GM12878 (cell line): ENCODE data around the gene FNDC8. TPM values are rescaled to one million over a fixed set of nuclear protein-coding genes. Genes with fewer than 3 reads are reported as not detected.

Experiments
- ATF3 ChIP-seq: IDR thresholded peaks from 2 replicates; pipeline ENCODE4 v1.6.1; 2011; ENCODE audit warnings: low read depth, mild to moderate bottlenecking, low read length, moderate library complexity, borderline replicate concordance; ENCODE audit errors: extremely low read depth
- CBX3 ChIP-seq: fragments of 200-600 bp; sonication (generic); IDR thresholded peaks from 2 replicates; pipeline ENCODE4 v1.6.1; 2016; ENCODE audit warnings: low read depth, borderline replicate concordance
- CHD2 ChIP-seq: IDR thresholded peaks from 2 replicates; pipeline ENCODE4 v1.6.1; 2011; ENCODE audit warnings: low read depth, low read length, improper control_type of control experiment, borderline replicate concordance
- CHD4 ChIP-seq: fragments of 200-600 bp; sonication (generic); IDR thresholded peaks from 2 replicates; pipeline ENCODE4 v1.6.1; 2016; ENCODE audit warnings: mild to moderate bottlenecking
- CREM ChIP-seq: IDR thresholded peaks from 2 replicates; pipeline ENCODE4 v1.6.1; 2014; ENCODE audit warnings: antibody characterized with exemption, low read depth
- HDAC2 ChIP-seq: fragments of 200-600 bp; sonication (generic); IDR thresholded peaks from 2 replicates; pipeline ENCODE4 v1.6.1; 2017
- HDGF ChIP-seq: fragments of 450-650 bp; IDR thresholded peaks from 2 replicates; pipeline ENCODE4 v1.6.1; 2016; ENCODE audit warnings: antibody characterized with exemption
- IKZF2 ChIP-seq, 2 experiments: fragments of 450-650 bp; IDR thresholded peaks; 2 replicates each; pipeline ENCODE4 v1.6.1; 2017; ENCODE audit warnings: mild to moderate bottlenecking in 2 of 2, moderate library complexity in 2 of 2
- KLF5 ChIP-seq: fragments of 450-650 bp; IDR thresholded peaks from 2 replicates; pipeline ENCODE4 v1.6.1; 2014; ENCODE audit warnings: mild to moderate bottlenecking; ENCODE audit not compliant: partially characterized antibody
- MEF2A ChIP-seq: IDR thresholded peaks from 2 replicates; pipeline ENCODE4 v1.6.1; 2011; ENCODE audit warnings: low read depth, mild to moderate bottlenecking, low read length, moderate library complexity; ENCODE audit not compliant: insufficient read depth
- MLLT1 ChIP-seq: fragments of 450-650 bp; IDR thresholded peaks from 2 replicates; pipeline ENCODE4 v1.6.1; 2016; ENCODE audit warnings: mild to moderate bottlenecking
- NFXL1 ChIP-seq: fragments of 450-650 bp; IDR thresholded peaks from 2 replicates; pipeline ENCODE4 v1.6.1; 2017; ENCODE audit warnings: antibody characterized with exemption, mild to moderate bottlenecking, borderline replicate concordance
- POLR2A ChIP-seq: IDR thresholded peaks from 2 replicates; pipeline ENCODE4 v1.6.1; 2011; ENCODE audit warnings: low read depth, mild to moderate bottlenecking, low read length
- RCOR1 ChIP-seq: conservative IDR thresholded peaks from 2 replicates; pipeline ENCODE4 v1.6.1; 2012; ENCODE audit warnings: low read depth, low read length, improper control_type of control experiment
- SIX5 ChIP-seq: IDR thresholded peaks from 2 replicates; pipeline ENCODE4 v1.6.1; 2011; ENCODE audit warnings: mild to moderate bottlenecking, low read depth, low read length, moderate library complexity; ENCODE audit not compliant: severe bottlenecking
- TCF12 ChIP-seq: IDR thresholded peaks from 2 replicates; pipeline ENCODE4 v1.6.1; 2011; ENCODE audit warnings: low read depth, mild to moderate bottlenecking, low read length
- YY1 ChIP-seq: IDR thresholded peaks from 2 replicates; pipeline ENCODE4 v1.6.1; 2011; ENCODE audit warnings: low read depth, mild to moderate bottlenecking, low read length
- polyA plus RNA-seq, 11 experiments: library from polyadenylated mRNA; depleted of rRNA in 4 of 11; unstranded in 6 of 11; stranded (reverse) in 5 of 11; fragments of >200 nt; fragmentation: Nextera tagmentation in 4 of 11; fragmentation: Illumina TruSeq in 1 of 11; extraction: Ambion mirVana in 4 of 11; extraction: Trizol in 1 of 11; gene quantifications; 1 replicate in 1 of 11; 2 replicates in 10 of 11; pipeline versions ENCODE4 v1.2.1 to v1.2.3, GENCODE V29; 2011 to 2016; ENCODE audit warnings: inconsistent platforms in 2 of 11, missing spikeins in 2 of 11, low read depth in 1 of 11
- total RNA-seq, 4 experiments: library from RNA; depleted of rRNA in 3 of 4; stranded (reverse); fragments of >200 nt in 3 of 4; fragmentation: Illumina TruSeq in 1 of 4; extraction: Trizol in 1 of 4; gene quantifications; 2 replicates each; pipeline versions ENCODE4 v1.2.1 to v1.2.3, GENCODE V29; 2013 to 2021
- TF ChIP-seq, protein P1 (sequence below): fragments of 450-650 bp; IDR thresholded peaks from 2 replicates; pipeline ENCODE4 v1.6.1; 2016; ENCODE audit warnings: mild to moderate bottlenecking, moderate library complexity, borderline replicate concordance
- TF ChIP-seq, protein P2 (sequence below): fragments of 450-650 bp; formaldehyde crosslinking; IDR thresholded peaks from 2 replicates; pipeline ENCODE4 v1.5.0; 2022; ENCODE audit warnings: mild to moderate bottlenecking, missing genetic modification characterization
- TF ChIP-seq, protein P3 (sequence below): IDR thresholded peaks from 2 replicates; pipeline ENCODE4 v1.6.1; 2012; ENCODE audit warnings: low read length, inconsistent platforms

Gene FNDC8
- total and polyA plus RNA-seq, 10 of the 15 experiments (the other 5 are each of a cell fraction or from before 2014, with no cell fraction given) = 0.06 to 0.15 (median 0.11) TPM; not detected in 7

DNA sequence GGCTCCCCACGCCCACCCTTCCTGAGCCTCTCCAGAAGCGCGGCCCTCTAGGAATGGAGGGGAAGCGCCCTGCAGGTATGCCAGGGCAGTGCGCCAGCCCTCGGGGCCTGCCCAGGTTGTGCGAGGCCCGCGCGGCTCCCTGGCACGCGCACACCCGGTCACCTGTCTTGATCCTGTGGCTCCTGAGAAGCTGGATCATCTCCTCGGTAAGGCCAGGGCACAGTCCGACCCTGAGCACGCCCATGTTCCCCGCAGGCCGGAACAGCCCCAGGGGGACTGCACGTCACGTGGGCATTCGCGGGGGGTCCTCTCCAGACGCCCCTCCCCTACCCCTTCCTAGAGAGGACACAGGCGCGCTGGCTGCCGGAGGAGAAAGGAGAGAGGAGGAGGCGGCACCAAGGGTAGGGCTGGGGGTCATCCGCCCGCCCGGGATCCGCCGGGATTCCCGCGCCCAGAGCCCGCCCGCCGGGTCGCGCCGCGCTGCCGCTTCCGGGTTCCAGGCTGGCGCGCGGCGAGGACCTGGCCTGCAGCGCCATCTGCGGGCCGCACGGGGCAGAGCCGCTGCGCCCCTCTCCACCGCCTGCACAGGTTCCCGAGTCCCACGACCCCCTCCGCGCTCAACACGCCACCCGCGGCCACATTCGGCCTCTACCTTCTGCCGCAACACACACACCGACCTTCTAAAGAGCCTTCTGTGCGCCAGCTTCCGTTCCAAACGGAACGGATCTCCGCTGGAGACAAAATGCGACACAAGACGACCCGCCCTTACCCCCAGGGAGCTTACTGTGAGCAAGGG is 1.8 kb upstream of the FNDC8 start, which contains the start of gene RAD51D (continued):
- TF ChIP-seq, protein P1, sequence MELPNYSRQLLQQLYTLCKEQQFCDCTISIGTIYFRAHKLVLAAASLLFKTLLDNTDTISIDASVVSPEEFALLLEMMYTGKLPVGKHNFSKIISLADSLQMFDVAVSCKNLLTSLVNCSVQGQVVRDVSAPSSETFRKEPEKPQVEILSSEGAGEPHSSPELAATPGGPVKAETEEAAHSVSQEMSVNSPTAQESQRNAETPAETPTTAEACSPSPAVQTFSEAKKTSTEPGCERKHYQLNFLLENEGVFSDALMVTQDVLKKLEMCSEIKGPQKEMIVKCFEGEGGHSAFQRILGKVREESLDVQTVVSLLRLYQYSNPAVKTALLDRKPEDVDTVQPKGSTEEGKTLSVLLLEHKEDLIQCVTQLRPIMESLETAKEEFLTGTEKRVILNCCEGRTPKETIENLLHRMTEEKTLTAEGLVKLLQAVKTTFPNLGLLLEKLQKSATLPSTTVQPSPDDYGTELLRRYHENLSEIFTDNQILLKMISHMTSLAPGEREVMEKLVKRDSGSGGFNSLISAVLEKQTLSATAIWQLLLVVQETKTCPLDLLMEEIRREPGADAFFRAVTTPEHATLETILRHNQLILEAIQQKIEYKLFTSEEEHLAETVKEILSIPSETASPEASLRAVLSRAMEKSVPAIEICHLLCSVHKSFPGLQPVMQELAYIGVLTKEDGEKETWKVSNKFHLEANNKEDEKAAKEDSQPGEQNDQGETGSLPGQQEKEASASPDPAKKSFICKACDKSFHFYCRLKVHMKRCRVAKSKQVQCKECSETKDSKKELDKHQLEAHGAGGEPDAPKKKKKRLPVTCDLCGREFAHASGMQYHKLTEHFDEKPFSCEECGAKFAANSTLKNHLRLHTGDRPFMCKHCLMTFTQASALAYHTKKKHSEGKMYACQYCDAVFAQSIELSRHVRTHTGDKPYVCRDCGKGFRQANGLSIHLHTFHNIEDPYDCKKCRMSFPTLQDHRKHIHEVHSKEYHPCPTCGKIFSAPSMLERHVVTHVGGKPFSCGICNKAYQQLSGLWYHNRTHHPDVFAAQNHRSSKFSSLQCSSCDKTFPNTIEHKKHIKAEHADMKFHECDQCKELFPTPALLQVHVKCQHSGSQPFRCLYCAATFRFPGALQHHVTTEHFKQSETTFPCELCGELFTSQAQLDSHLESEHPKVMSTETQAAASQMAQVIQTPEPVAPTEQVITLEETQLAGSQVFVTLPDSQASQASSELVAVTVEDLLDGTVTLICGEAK = 0 out of 2 replicates have a peak, but pooled peaks have one; percentile 6
- TF ChIP-seq HDGF (peak; percentile 16; the same call in 1 of the 2 replicates), TCF12 (no peak), POLR2A (peak; percentile 84), KLF5 (peak; percentile 66), ATF3 (peak; percentile 20; the same call in 1 of the 2 replicates), MLLT1 (no peak), HDAC2 (no peak), YY1 (peak; percentile 74), CBX3 (no peak), CHD2 (peak; percentile 49; the same call in 1 of the 2 replicates), SIX5 (no peak), RCOR1 (no peak), CREM (no peak), CHD4 (no peak), IKZF2 (IDR thresholded peaks at IDR 0.05) (peak; percentile 54 to 65; a peak in 2 of 4 replicates), MEF2A (no peak), NFXL1 (no peak)
- TF ChIP-seq, protein P2, sequence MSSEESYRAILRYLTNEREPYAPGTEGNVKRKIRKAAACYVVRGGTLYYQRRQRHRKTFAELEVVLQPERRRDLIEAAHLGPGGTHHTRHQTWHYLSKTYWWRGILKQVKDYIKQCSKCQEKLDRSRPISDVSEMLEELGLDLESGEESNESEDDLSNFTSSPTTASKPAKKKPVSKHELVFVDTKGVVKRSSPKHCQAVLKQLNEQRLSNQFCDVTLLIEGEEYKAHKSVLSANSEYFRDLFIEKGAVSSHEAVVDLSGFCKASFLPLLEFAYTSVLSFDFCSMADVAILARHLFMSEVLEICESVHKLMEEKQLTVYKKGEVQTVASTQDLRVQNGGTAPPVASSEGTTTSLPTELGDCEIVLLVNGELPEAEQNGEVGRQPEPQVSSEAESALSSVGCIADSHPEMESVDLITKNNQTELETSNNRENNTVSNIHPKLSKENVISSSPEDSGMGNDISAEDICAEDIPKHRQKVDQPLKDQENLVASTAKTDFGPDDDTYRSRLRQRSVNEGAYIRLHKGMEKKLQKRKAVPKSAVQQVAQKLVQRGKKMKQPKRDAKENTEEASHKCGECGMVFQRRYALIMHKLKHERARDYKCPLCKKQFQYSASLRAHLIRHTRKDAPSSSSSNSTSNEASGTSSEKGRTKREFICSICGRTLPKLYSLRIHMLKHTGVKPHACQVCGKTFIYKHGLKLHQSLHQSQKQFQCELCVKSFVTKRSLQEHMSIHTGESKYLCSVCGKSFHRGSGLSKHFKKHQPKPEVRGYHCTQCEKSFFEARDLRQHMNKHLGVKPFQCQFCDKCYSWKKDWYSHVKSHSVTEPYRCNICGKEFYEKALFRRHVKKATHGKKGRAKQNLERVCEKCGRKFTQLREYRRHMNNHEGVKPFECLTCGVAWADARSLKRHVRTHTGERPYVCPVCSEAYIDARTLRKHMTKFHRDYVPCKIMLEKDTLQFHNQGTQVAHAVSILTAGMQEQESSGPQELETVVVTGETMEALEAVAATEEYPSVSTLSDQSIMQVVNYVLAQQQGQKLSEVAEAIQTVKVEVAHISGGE (CRISPR knock-in tag) = no peak
- TF ChIP-seq, protein P3, sequence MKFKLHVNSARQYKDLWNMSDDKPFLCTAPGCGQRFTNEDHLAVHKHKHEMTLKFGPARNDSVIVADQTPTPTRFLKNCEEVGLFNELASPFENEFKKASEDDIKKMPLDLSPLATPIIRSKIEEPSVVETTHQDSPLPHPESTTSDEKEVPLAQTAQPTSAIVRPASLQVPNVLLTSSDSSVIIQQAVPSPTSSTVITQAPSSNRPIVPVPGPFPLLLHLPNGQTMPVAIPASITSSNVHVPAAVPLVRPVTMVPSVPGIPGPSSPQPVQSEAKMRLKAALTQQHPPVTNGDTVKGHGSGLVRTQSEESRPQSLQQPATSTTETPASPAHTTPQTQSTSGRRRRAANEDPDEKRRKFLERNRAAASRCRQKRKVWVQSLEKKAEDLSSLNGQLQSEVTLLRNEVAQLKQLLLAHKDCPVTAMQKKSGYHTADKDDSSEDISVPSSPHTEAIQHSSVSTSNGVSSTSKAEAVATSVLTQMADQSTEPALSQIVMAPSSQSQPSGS = no peak
